Prostate gland (tissue), 2 donors: ENCODE results near the gene NDST1. TPM values are rescaled to one million over a fixed set of nuclear protein-coding genes. Genes with fewer than 3 reads are reported as not detected.

Experiments
- DNase-seq: peaks from one replicate; pipeline ENCODE4 v3.0.0-alpha.2; 2019; ENCODE audit warnings: low spot score
- H3K27ac ChIP-seq, 2 donors: fragments of 200-600 bp; sonication (generic); 2 replicates each; pipeline ENCODE4 v1.5.1; 2017 to 2019
- H3K27me3 ChIP-seq: fragments of 200-600 bp; sonication (generic); replicated peaks from 2 replicates; pipeline ENCODE4 v1.5.1; 2019; ENCODE audit not compliant: insufficient read depth
- H3K36me3 ChIP-seq, 2 donors: fragments of 200-600 bp; sonication (generic); 1 replicate in 1 of 2; 2 replicates in 1 of 2; pipeline versions ENCODE4 v1.5.1 to v1.8.1; 2017 to 2019
- H3K4me1 ChIP-seq: fragments of 200-600 bp; sonication (generic); replicated peaks from 2 replicates; pipeline ENCODE4 v1.5.1; 2019
- H3K4me3 ChIP-seq, 2 donors: fragments of 200-600 bp; sonication (generic); 2 replicates each; pipeline ENCODE4 v1.5.1; 2017 to 2019
- H3K9me3 ChIP-seq: fragments of 200-600 bp; sonication (generic); 2 replicates; pipeline ENCODE4 v1.5.1; 2017
- CTCF ChIP-seq, 4 experiments: fragments of 200-600 bp in 2 of 4; fragments of 450-650 bp in 2 of 4; sonication (generic) in 2 of 4; IDR thresholded peaks; 1 replicate in 3 of 4; 2 replicates in 1 of 4; pipeline ENCODE4 v1.5.1; 2016 to 2019; ENCODE audit warnings: antibody characterized with exemption in 4 of 4, mild to moderate bottlenecking in 2 of 4, moderate library complexity in 2 of 4
- POLR2A ChIP-seq: fragments of 450-650 bp; IDR thresholded peaks from one replicate; pipeline ENCODE4 v1.6.1; 2016; ENCODE audit warnings: antibody characterized with exemption, mild to moderate bottlenecking
- POLR2AphosphoS5 ChIP-seq: sonication (generic); formaldehyde crosslinking; IDR thresholded peaks from one replicate; pipeline ENCODE4 v1.6.1; 2017; ENCODE audit warnings: antibody characterized with exemption
- WGBS: methylation state at CpG from one replicate; pipeline ENCODE4 v1.1.5; 2018; 5-methylcytosine and 5-hydroxymethylcytosine counted together
- intact Hi-C: fragments of 100-400 bp; cut with DNase I; formaldehyde crosslinking; loops from one replicate; pipeline ENCODE4 v1.14.2; 2022
- total RNA-seq, 2 donors: library from RNA; depleted of rRNA; stranded (reverse); fragments of >200 nt; gene quantifications; one replicate each; pipeline ENCODE4 v1.1.0, GENCODE V29; 2016

Gene NDST1
- total RNA-seq, 2 donors from 2014 or later: 65.8 to 175 TPM

GRCh38 chr5:150582241-150583109 is 74.5 kb downstream of the NDST1 start:
- Histone ChIP-seq H3K27me3 (no peaks in the 10 kb centered on the region), H3K36me3 (no peaks in the 10 kb centered on the region), H3K4me1 (no peaks in the 10 kb centered on the region), H3K9me3 (no peaks in the 10 kb centered on the region), H3K27ac (no peak overlapping the region), H3K4me3 (no peak overlapping the region)
- no peak for DNase-seq
- WGBS: 25% methylated on average over 15 of the region's 19 CpGs
- intact Hi-C loops: no loop called here
- TF ChIP-seq CTCF (IDR thresholded peaks at IDR 0.05) (no peak), POLR2A (no peak), POLR2AphosphoS5 (no peak)

- intact Hi-C loops: no loop called here
- H3K4me3 ChIP-seq: no peak overlapping the region
- 74% methylated on average over 9 of the region's 9 CpGs for WGBS
- no peak for TF ChIP-seq CTCF (IDR thresholded peaks at IDR 0.05)
- TF ChIP-seq POLR2AphosphoS5: no peak
- TF ChIP-seq POLR2A: no peak
- H3K36me3 ChIP-seq: no peaks in the 10 kb centered on the region
- DNase-seq: no peak
- no peaks in the 10 kb centered on the region for H3K4me1 ChIP-seq
- H3K9me3 ChIP-seq: no peaks in the 10 kb centered on the region
- H3K27me3 ChIP-seq: no peaks in the 10 kb centered on the region
- no peak overlapping the region for H3K27ac ChIP-seq
Measured at GRCh38 chr5:150583541-150584225, 75.8 kb downstream of the NDST1 start.

- Histone ChIP-seq H3K4me1 (no peaks in the 10 kb centered on the region), H3K36me3 (no peaks in the 10 kb centered on the region), H3K9me3 (no peaks in the 10 kb centered on the region), H3K27me3 (no peaks in the 10 kb centered on the region), H3K4me3 (no peak overlapping the region), H3K27ac (no peak overlapping the region)
- 85% methylated on average over 12 of the region's 12 CpGs for WGBS
- intact Hi-C loops: no loop called here
- TF ChIP-seq POLR2A: no peak
- no peak for TF ChIP-seq POLR2AphosphoS5
- no peak for TF ChIP-seq CTCF (IDR thresholded peaks at IDR 0.05)
- no peak for DNase-seq
Measured at GRCh38 chr5:150584556-150585335, 76.8 kb downstream of the NDST1 start.

- Histone ChIP-seq H3K9me3 (no peaks in the 10 kb centered on the region), H3K4me3 (no peak overlapping the region), H3K27me3 (no peaks in the 10 kb centered on the region), H3K4me1 (peaks cover 2% of the 10 kb centered on the region), H3K36me3 (no peaks in the 10 kb centered on the region), H3K27ac (no peak overlapping the region)
- DNase-seq: no peak
- 78% methylated on average over 9 of the region's 9 CpGs for WGBS
- intact Hi-C loops: no loop called here
- TF ChIP-seq POLR2A (no peak), POLR2AphosphoS5 (no peak), CTCF (IDR thresholded peaks at IDR 0.05) (no peak)
Measured at GRCh38 chr5:150585781-150586341, 77.9 kb downstream of the NDST1 start.
